Measurements from ENCODE around the gene GDAP2. TPM values are rescaled to one million over a fixed set of nuclear protein-coding genes. Genes with fewer than 3 reads are reported as not detected.

Gene GDAP2
- total RNA-seq, 1 donor from 2014 or later: 25.4 TPM

- DNase-seq (ENCODE audit: low read depth, low spot score): no peak
- no peaks in the 10 kb centered on the region for H3K9me3 Mint-ChIP-seq
- peaks cover 2% of the 10 kb centered on the region for H3K36me3 Mint-ChIP-seq (ENCODE audit: low read depth)
- H3K27ac Mint-ChIP-seq (ENCODE audit: unreplicated experiment): no peak overlapping the region
- H3K4me3 Mint-ChIP-seq: no peak overlapping the region
- H3K4me1 Mint-ChIP-seq: peaks cover 16% of the 10 kb centered on the region
- peak; percentile 40 for TF ChIP-seq CTCF (conservative IDR thresholded peaks at IDR 0.05)
- no peaks in the 10 kb centered on the region for H3K27me3 Mint-ChIP-seq (ENCODE audit: low read depth)
Measured at GRCh38 chr1:117967477-117967876, 38.1 kb upstream of the GDAP2 start.

GRCh38 chr1:117964290-117965038 is 35.0 kb upstream of the GDAP2 start:
- DNase-seq (ENCODE audit: low read depth, low spot score): no peak
- Mint-ChIP-seq H3K36me3 (ENCODE audit: low read depth) (peaks cover 6% of the 10 kb centered on the region), H3K27ac (ENCODE audit: unreplicated experiment) (no peak overlapping the region), H3K9me3 (no peaks in the 10 kb centered on the region), H3K4me3 (no peak overlapping the region), H3K4me1 (peaks cover 5% of the 10 kb centered on the region), H3K27me3 (ENCODE audit: low read depth) (no peaks in the 10 kb centered on the region)
- TF ChIP-seq CTCF (conservative IDR thresholded peaks at IDR 0.05): no peak

GRCh38 chr1:117959364-117959763 is 29.9 kb upstream of the GDAP2 start:
- peaks cover 6% of the 10 kb centered on the region for H3K36me3 Mint-ChIP-seq (ENCODE audit: low read depth)
- TF ChIP-seq CTCF (conservative IDR thresholded peaks at IDR 0.05): no peak
- no peaks in the 10 kb centered on the region for H3K4me1 Mint-ChIP-seq
- H3K9me3 Mint-ChIP-seq: no peaks in the 10 kb centered on the region
- no peak overlapping the region for H3K4me3 Mint-ChIP-seq
- no peaks in the 10 kb centered on the region for H3K27me3 Mint-ChIP-seq (ENCODE audit: low read depth)
- DNase-seq (ENCODE audit: low read depth, low spot score): no peak
- H3K27ac Mint-ChIP-seq (ENCODE audit: unreplicated experiment): no peak overlapping the region

- no peak for DNase-seq (ENCODE audit: low read depth, low spot score)
- no peak overlapping the region for H3K27ac Mint-ChIP-seq (ENCODE audit: unreplicated experiment)
- H3K4me1 Mint-ChIP-seq: no peaks in the 10 kb centered on the region
- TF ChIP-seq CTCF (conservative IDR thresholded peaks at IDR 0.05): no peak
- H3K27me3 Mint-ChIP-seq (ENCODE audit: low read depth): no peaks in the 10 kb centered on the region
- H3K9me3 Mint-ChIP-seq: no peaks in the 10 kb centered on the region
- H3K36me3 Mint-ChIP-seq (ENCODE audit: low read depth): peaks cover 12% of the 10 kb centered on the region
- H3K4me3 Mint-ChIP-seq: no peak overlapping the region
Measured at GRCh38 chr1:117952386-117952785, 23.0 kb upstream of the GDAP2 start.

- H3K27me3 Mint-ChIP-seq (ENCODE audit: low read depth): no peaks in the 10 kb centered on the region
Measured at GRCh38 chr1:117942293-117942692, 12.9 kb upstream of the GDAP2 start.

More at GRCh38 chr1:117942293-117942692, 12.9 kb upstream of the GDAP2 start:
- H3K4me1 Mint-ChIP-seq: no peaks in the 10 kb centered on the region
- H3K36me3 Mint-ChIP-seq (ENCODE audit: low read depth): peaks cover 20% of the 10 kb centered on the region
- H3K27ac Mint-ChIP-seq (ENCODE audit: unreplicated experiment): no peak overlapping the region
- H3K9me3 Mint-ChIP-seq: no peaks in the 10 kb centered on the region
- no peak for TF ChIP-seq CTCF (conservative IDR thresholded peaks at IDR 0.05)
- H3K4me3 Mint-ChIP-seq: no peak overlapping the region
- DNase-seq (ENCODE audit: low read depth, low spot score): no peak

All from neural crest cell (in vitro differentiated cells).